Hypothalamus (tissue), 51 donors: ENCODE measurements around the gene NENF.
"Not testable (repeated sequence)": the region's sequence is repeated elsewhere in the genome, so short reads cannot be mapped to it uniquely, and the experiment has no call there.

Source experiments
- DNase-seq, 51 donors: peaks; one replicate each; lab custom pipeline; 2025; lab: John Stamatoyannopoulos, UW

Gene NENF

DNA sequence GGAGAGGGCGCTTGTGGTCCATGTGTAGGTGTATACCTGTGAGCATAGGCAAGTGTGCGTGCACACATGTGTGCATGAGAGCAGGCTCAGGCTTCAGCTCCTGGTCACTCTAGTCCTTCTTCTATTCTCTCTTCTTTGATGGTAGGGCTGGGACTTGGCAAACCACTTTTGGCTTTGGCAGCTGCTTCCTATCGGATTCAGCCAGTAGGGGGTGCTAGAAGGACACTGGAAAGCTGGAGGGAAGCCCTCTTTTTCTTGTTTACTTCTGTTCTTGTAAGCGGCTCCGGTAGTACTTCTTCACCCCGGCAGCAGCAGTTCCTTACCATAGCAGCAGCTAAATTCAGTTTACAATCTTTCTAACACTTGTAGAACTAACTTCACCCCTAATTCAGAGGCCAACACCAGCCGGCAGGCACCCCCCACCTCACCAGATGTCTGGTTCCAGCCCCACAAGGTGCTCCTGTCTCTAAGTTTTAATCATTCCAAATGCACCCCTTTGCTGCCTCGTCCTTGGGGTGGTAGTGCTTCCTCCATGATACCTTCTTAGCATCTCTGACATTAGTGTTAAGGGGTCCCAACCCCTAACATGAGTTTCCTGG, 25.1 kb downstream of the NENF start:
- peak in 13 of 51 donors; percentile 10 to 51 (median 24) for DNase-seq

DNA sequence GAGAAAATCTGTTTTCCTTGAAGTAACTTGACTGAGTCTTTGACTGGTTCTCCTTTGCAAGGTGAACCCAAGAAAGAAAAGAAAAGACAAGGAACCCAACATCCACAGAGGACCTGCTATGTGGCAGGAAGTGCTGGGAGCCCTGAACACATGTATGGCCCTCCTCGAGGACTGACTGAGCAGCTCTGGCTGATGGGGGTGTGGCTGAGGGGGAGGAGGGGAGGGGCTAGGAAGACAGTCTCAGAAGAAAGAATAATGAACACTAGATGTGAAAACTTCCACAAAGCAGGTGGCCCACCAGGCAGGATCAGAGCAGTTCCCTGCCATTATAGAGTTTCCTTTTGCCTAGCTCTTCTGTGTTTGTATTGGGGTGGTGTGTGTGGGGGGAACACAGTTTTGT, 26.1 kb downstream of the NENF start:
- no peak for DNase-seq

DNA sequence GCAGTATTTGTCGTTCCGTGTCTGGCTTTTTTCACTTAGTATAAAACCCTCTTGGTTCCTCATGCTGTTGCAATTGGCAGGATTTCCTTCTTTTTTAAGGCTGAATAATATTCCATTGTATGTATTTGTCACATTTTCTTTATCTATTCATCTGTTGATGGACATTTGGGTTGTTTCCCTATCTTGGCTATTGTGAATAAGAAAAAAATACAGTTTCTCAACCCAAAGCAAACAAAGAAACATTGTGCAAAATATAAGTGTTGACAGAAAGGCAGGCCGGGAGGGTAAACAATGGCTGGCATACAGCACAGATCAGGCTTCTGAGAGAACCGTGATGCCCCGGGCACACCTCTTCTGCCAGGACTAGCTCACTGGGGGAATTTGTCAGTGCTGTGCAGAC, 26.9 kb downstream of the NENF start:
- peak in 32 of 51 donors; percentile 13 to 85 (median 50) for DNase-seq

DNA sequence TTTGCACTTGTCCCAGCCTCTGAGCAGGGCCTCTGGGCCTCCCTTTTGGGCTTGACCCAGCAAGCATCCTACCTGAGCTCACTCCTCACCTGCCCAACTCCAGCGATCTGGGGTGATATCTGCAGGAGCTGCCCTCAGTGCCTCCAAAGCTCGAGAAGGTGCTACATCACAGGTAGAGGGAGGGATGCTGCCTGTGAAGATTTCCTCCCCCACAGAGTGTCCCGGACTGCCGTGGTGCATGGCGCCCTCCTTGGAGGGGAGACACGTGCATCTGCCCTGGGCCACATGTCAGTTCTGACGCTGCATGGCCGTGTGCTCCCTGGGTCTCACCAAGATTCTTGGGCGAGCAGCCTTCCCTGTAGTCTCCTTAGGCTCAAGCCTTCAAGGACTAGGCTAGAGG, 27.7 kb downstream of the NENF start:
- DNase-seq = no peak

DNA sequence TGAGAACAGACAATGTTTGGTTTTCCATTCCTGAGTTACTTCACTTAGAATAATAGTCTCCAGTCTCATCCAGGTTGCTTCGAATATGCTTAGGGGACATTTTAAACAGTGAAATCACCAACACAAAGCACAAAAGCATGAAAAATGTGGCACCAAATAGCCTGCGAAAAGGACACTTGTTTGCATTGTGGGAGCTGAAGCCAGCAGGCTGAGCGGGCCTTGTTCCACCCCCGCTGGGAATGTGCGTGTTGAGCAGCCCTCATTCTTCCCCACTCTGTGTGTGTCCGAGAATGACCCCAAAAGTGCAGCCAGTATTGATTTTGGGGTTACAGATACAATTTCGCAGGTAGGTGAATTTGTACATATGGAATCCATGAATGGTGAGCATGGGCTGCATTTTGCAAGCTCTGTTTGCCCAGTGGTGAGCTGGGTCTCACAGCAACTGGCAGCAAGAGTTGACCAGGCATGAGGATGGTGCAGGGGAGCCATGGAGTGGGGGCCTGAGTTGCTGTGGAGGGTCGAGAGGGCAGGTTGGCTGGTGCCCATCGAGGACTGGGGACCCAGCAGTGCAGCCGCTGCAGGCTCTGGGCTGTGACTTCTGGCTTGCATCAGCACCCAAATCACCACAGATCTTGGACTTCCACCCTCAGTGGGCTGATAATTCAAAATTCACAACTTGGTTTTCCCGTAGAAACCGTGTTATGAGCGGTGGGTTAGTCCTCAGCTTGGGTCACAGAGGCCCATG, 29.4 kb downstream of the NENF start:
- DNase-seq = peak in 16 of 51 donors; percentile 4 to 68 (median 30)

DNA sequence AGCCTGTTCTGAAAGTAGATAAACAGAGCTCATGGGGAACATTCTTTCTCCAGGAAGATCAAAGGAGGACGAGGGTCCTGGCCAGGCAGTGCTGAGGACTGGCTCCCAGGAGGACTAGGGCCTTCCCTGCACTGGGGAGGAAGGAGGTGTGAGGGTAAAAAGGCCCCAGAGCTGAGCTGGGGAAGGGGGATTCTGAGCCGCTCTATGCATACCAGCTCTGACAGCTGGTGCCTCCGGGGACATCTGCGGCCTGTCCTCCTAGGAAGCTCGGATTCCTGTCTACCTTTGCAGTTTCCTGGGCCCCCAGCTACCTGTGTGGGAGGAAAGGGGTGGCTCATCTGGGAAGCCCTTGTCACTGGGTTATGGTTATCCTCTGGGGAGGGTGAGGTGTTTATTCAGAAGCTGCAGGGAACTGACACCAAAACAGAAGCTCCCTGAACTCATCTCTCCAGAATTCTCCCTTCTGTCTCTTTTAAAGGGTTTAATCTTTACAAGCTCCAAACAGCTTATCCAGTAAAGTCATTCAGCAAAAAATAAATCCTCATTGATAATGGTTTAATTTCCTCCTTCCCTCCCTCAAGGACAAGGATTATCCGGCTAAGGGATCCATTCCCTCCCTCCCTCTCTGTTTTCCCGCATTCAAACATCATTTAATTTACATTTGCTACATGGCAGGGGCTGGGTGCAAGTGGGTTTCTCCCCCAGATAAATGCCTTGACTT, 31.0 kb downstream of the NENF start:
- DNase-seq = no peak

DNA sequence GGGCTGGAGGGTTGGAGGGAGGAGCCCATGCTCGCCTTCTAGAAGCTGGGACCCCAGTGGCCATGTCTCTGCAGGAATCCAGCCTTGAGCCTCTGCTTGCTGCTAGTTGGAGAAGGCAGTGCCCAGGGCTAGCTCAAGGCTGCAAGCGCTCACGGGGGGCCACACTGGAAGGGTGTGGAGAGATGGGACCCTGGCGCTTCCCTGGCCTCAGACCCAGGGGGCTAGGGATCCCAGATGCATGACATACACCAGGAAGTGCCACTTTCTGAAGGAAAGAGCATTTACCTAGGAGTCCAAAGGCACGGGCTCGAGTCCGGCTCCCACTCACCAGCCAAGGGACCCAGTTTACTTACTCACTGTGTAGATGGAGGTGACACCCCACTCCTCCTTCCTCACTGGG, 32.6 kb downstream of the NENF start:
- DNase-seq = no peak

DNA sequence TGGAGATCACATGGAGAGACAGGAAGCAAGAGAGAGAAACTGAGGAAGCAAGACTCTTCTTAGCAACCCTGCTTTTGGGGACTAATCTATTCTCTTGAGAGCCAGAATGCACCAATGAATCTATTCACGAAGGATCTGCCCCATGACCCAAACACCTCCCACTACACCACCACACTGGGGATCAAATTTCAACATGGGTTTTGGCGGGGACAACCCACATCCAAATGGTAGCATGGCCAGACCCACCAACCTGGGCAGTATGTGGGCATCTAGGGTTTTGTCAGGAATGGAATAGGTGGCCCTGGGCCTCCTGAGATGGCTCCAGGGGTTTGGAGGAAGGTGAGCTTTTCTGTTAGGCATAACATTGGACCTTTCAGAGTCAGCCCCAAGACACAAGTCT, 33.7 kb downstream of the NENF start:
- DNase-seq = no peak

DNA sequence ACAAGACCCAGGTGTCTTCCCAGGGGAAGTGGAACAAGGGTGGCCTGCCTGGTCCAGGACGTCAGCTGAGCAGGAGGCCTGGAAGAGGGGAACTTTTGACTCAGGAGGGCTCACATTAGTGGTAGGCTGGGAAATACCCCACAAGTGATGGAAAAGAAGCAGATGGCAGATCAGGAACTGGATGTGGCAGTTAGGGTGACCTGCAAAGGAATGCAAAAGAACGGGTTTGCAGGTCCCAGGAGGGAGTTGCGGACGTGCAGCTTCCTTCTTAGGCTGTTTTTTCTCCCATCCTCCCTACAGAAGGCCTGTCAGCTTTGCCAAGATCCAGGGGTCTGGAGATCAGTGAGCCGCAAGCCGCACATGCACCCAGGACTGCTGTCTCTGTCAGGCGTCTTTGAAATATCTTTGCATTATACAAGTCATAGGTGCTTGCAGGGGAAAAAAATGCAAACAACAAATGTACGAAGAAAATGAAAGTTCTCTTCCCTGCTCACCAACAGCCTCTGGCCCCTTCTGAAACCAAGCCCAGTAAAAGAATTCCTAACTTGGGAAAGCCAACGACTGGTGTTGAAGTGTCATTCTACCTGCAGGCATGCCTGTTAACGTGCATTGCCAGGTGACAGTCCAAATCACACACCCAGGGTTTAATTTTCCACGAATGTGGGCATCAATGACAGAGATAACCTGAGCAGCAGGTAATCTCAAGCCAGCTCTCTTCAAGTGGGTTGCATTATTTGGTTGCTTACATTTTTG, 34.4 kb downstream of the NENF start:
- DNase-seq = no peak

DNA sequence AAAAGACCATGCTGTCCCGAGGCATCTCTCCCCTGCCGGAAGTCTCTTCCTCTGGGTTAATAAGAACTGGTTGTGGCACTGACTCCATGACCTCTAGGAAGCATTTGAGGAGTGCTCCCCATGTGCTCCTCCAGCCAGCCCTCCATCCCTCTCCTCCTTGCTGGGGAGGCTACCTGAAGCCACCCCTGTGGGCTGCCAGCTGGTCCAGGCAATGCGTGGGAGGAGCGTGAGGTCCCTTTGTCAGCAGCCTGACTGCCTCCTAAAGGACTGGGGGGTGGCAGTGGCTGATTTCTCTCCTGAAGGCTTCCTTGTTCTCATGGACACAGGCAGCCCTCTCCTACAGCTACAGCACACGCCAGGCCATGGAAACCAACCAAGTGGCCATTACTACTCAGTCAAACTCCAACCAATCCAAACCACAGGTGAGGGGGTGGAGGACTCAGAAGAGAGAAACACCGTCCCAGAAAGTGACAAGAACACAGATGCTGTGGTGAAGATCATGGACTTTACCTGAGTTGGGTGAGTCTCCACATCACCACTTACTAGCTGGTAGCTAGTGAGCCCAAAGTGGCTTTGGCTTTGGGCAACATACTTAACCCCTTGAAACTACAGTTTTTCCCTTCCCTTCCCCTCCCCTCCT, 35.2 kb downstream of the NENF start:
- peak in 11 of 51 donors; percentile 14 to 66 (median 26) for DNase-seq

DNA sequence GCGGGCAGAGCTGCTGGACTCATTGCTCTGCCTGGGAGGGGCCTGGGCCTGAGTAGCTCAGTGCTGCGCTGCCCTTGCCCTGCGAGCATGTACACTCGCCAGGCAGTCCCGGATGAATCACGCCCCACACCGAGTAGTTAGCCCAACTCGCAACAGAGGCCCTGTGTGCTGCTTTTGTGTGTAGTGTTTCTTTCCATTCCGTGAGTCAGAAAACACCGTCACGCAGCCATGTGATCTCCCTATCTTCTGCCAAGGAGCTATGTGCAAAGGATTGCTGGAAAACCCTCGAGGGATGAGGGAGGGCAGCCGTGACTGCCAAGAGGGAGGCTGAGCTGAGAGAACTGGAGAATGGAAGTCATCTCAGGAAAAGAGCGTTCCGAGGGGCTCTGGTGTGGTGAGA, 37.3 kb downstream of the NENF start:
- peak in 50 of 51 donors; percentile 16 to 95 (median 80) for DNase-seq

DNA sequence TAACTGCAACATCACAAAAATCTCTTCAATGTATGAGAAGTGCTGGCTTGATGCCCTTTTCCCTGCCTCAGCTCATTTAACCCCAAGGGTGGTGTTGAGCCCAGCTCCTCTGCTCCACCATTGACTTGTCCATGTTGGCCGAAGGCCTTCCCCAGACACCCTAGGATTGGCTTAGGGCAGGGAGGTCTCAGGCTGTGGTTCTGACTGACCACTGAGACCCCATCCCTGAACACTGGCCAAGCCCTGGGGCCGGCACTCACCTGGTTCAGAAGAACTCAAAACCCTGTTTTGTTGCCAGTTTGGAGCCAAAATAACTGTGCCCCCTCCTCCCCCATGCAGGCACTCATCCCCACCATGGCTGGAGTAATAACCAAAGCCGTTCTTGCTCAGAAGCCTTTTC, 38.6 kb downstream of the NENF start:
- no peak for DNase-seq

DNA sequence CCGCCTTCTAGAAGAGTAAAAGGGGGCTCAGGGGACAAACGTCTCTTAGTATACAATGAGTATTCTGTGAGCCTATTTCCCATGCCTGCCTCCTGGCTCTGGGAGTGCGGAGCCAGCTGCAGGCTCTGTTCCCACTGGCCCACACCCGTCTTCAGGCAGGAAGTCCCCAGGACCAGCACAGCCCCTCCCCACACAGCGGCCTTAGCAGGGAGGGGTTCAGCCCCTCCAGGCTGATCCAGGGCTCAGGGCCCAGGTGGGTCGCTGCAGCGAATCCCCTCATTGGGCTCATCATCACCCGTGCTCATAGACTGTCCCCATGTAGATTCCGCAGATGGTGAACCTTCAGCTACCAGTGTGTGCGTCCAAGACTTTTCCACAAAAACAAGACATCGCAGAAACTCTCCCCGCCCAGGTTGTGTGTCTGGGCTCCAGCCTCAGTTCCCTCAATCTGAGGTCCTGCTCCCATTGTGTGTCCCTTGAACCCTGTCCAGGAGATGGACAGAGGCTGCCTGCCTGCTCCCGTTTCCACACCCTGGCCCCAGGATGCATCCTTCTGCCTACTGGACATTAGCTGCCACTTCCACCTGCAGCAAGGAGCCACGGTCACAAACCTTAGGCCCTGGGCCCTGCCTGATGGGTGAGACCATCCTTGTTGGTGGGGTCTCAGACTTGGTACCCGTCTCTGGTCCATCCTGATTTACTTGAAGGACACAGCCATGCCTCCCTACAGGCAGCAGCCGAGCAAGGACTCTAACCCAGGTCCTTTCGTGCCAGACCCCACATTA, 39.4 kb downstream of the NENF start:
- no peak for DNase-seq

DNA sequence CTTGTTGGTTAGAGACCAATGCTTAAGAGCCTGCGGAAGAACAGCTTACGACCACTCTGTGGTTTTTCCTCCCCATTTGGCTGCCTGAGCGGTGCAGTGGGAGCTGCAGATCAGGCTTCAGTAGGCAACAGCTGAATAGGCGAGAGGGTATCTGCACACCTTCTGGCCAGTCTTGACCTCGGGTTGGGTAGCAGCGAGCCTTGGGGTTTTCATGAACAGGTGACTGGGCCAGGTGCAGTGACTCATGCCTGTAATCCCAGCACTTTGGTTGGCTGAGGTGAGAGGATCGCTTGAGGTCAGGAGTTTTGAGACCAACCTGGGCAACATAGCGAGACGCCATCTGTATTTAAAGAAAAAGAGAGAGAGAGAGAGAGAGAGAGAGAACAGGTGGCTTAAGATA, 41.0 kb downstream of the NENF start:
- no peak for DNase-seq

DNA sequence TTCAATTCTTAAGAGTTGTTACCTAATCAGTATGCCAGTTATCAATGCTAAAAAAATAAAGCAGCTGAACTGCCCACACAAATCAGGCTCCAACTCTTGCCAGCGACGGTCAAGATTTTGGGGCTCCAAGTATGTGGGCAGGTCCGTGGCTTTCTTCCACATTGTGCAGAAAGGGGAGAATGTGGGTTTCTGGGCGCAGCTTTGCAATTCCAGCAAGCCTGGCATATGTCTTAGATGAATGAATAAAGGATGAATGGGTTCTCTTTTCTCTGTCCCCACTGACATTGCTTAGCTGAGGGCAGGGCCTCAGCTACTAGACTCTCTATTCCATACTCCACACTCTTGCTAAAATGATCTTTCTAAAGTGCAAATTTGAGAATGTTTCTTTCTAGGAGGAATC, 42.4 kb downstream of the NENF start:
- DNase-seq = peak in 6 of 51 donors; percentile 14 to 40 (median 24)

DNA sequence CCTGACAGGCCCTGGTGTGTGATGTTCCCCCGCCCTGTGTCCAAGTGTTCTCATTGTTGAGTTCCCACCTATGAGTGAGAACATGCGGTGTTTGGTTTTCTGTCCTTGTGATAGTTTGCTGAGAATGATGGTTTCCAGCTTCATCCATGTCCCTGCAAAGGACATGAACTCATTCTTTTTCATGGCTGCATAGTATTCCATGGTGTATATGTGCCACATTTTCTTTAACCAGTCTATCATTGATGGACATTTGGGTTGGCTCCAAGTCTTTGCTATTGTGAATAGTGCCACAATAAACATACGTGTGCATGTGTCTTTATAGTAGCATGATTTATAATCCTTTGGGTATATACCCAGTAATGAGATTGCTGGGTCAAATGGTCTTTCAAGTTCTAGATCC, 43.1 kb downstream of the NENF start:
- not testable (repeated sequence) for DNase-seq

DNA sequence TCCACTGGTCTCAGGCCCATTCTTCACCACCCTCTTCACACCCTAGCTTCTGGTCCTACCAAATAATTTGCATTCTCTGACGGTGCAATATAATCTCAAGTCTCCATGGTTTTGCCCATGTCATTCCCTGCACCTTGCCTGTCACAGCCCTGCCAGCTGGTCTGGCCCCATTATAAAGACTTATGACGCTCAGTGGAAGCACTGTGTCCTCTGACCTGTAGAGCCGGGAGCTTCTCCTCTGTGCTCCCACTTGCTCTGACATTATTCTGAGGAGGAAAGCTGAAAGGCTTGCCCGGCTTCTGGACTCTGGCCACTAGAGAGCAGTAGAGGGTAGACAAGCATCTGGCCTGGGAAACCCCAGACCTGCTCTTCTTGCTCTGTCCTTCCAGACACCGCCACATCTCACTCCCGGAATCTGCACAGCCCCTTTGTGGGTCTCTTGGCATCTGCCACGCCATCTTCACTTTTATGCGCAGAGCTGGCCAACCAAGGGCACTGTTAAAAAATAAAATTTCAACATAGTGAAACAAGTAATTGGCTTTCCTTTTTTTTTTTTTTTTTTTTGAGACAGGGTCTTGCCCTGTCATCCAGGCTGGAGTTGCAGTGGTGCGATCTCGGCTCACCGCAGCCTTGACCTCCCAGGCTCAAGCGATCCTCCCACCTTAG, 44.4 kb downstream of the NENF start:
- DNase-seq = peak in 47 of 51 donors; percentile 11 to 91 (median 70)

DNA sequence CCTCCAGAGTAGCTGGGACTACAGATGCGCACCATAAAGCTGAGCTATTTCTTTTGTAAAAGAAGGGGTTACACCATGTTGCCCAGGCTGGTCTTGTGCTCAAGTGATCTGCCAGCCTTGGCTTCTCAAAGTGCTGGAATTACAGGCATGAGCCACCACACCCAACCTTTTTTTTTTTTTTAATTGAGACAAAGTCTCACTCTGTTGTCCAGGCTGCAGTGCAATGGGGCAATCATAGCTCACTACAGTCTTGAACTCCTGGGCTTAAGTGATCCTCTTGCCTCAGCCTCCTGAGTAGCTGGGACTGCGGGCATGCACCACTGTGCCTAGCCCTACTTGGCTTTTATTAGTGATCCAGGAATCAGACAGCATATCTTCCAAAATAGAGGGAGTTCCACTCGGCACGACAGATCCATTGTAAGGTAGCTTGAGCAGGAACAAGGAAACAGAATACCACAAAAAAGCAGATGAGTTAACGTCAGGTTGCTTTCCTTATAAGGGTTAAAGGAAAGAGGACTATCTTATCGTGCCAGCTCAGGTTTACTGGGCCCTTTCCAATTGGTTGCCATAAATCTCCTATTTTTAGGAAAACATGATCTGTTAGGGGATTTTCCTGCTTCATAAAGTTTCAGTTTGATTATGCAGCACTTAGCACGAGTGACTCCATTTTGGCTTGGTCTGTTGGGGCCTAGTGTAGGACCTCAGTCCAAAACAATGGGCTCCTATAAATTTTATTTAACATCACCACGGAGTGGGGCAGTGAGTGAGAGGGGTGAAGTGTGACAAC, 45.2 kb downstream of the NENF start:
- no peak for DNase-seq
